GM18502 (cell line): Measurements from ENCODE around the gene SPINK4.

Source experiments
- ATAC-seq: cut with Tn5 transposase; IDR thresholded peaks from one replicate; pipeline ENCODE4 v1.9.1; 2021; ENCODE audit warnings: mild to moderate bottlenecking; ENCODE audit not compliant: unreplicated experiment, poor library complexity

The SPINK4 gene

GRCh38 chr9:33290247-33291030 lies 50.5 kb downstream of the SPINK4 start, which contains the start of gene NFX1:
TSS of gene NFX1 (plus strand) at chr9:33290516. CDS start at chr9:33290573, 57 bp downstream.
- ATAC-seq, result peak; percentile 89

GRCh38 chr9:33291031-33291397 lies 51.0 kb downstream of the SPINK4 start:
- no peak for ATAC-seq

- no peak for ATAC-seq
Observed at GRCh38 chr9:33291901-33292300, 51.9 kb downstream of the SPINK4 start.

- ATAC-seq, result no peak
Observed at GRCh38 chr9:33293782-33294181, 53.8 kb downstream of the SPINK4 start.

GRCh38 chr9:33294670-33295432 lies 54.9 kb downstream of the SPINK4 start:
- no peak for ATAC-seq

- ATAC-seq, result peak; percentile 39
Observed at GRCh38 chr9:33295571-33295970, 55.6 kb downstream of the SPINK4 start.

GRCh38 chr9:33297432-33297831 lies 57.5 kb downstream of the SPINK4 start:
- peak; percentile 94 for ATAC-seq
